PC-9 (cell line): ENCODE results near the gene DEFB110. TPM values are rescaled to one million over a fixed set of nuclear protein-coding genes. Genes with fewer than 3 reads are reported as not detected.

Experiments
- BruUV-seq: library from RNA; stranded (reverse); fragments of 400-500 nt; replicated peaks from 2 replicates; lab custom pipeline; 2021; lab: Mats Ljungman, UMichigan
- CTCF ChIA-PET: fragments of 300-600 bp; sonication (Branson Sonifier 250); formaldehyde crosslinking; loops from one replicate; lab custom pipeline; 2022; ENCODE audit warnings: antibody characterized with exemption; lab: Charles Lee
- POLR2A ChIA-PET: fragments of 300-600 bp; sonication (Branson Sonifier 250); formaldehyde crosslinking; loops from one replicate; lab custom pipeline; 2022; ENCODE audit warnings: antibody characterized with exemption; ENCODE audit not compliant: unreplicated experiment; lab: Charles Lee
- DNase-seq, 2 experiments: peaks; one replicate each; pipeline versions ENCODE4 v3.0.0 to v3.0.0-alpha.2; 2015 to 2022; ENCODE audit warnings: mixed read lengths in 1 of 2
- H2AFZ ChIP-seq: fragments of 200-600 bp; sonication (generic); 2 replicates; pipeline ENCODE4 v1.8.1; 2017; ENCODE audit warnings: antibody characterized with exemption
- H3F3A ChIP-seq: fragments of 200-600 bp; sonication (generic); 2 replicates; pipeline ENCODE4 v1.8.1; 2017; ENCODE audit warnings: antibody characterized with exemption, mild to moderate bottlenecking, low read depth; ENCODE audit not compliant: insufficient read depth
- H3K27ac ChIP-seq: fragments of 200-600 bp; sonication (generic); 2 replicates; pipeline ENCODE4 v1.6.1; 2016; ENCODE audit warnings: mixed run types
- H3K27me3 ChIP-seq: fragments of 200-600 bp; sonication (generic); 2 replicates; pipeline ENCODE4 v1.6.1; 2016; ENCODE audit warnings: low read depth, mixed run types; ENCODE audit not compliant: insufficient read depth
- H3K36me3 ChIP-seq: fragments of 200-600 bp; sonication (generic); 2 replicates; pipeline ENCODE4 v1.6.1; 2016; ENCODE audit warnings: low read depth, mixed run types
- H3K4me1 ChIP-seq: fragments of 200-600 bp; sonication (generic); replicated peaks from 2 replicates; pipeline ENCODE4 v1.6.1; 2016; ENCODE audit warnings: mixed run types; ENCODE audit not compliant: insufficient read depth
- H3K4me2 ChIP-seq: fragments of 200-600 bp; sonication (generic); 2 replicates; pipeline ENCODE4 v1.6.1; 2017; ENCODE audit warnings: mixed run types
- H3K4me3 ChIP-seq: fragments of 200-600 bp; sonication (generic); 2 replicates; pipeline ENCODE4 v1.6.1; 2016; ENCODE audit warnings: mixed run types
- H3K79me2 ChIP-seq: fragments of 200-600 bp; sonication (generic); 2 replicates; pipeline ENCODE4 v1.6.1; 2017; ENCODE audit warnings: low read depth, mixed run types
- H3K9me2 ChIP-seq: fragments of 200-600 bp; sonication (generic); 2 replicates; pipeline ENCODE4 v1.8.1; 2017; ENCODE audit warnings: mild to moderate bottlenecking; ENCODE audit not compliant: insufficient read depth
- H3K9me3 ChIP-seq: fragments of 200-600 bp; sonication (generic); 2 replicates; pipeline ENCODE4 v1.8.1; 2016; ENCODE audit warnings: low read depth; ENCODE audit not compliant: insufficient read depth
- H4K20me1 ChIP-seq: fragments of 200-600 bp; sonication (generic); 2 replicates; pipeline ENCODE4 v1.8.1; 2017; ENCODE audit not compliant: insufficient read depth
- CTCF ChIP-seq: fragments of 200-600 bp; sonication (generic); conservative IDR thresholded peaks from 2 replicates; pipeline ENCODE4 v1.6.1; 2017; ENCODE audit warnings: mixed run types, antibody characterized with exemption, mild to moderate bottlenecking, moderate library complexity
- EZH2 ChIP-seq: fragments of 200-600 bp; sonication (generic); IDR thresholded peaks from 2 replicates; pipeline ENCODE4 v1.8.0; 2017; ENCODE audit warnings: antibody characterized with exemption, low read depth
- intact Hi-C: fragments of 100-400 bp; cut with micrococcal nuclease; formaldehyde crosslinking; loops from one replicate; pipeline ENCODE4 v1.10.0; 2022; ENCODE audit not compliant: unreplicated experiment
- total RNA-seq: library from RNA; stranded (reverse); gene quantifications from 2 replicates; pipeline ENCODE4 v1.2.3, GENCODE V29; 2021

Gene DEFB110
- total RNA-seq, 1 experiment from 2014 or later = not detected

GRCh38 chr6:49978332-49979226 lies 43.2 kb downstream of the DEFB110 start:
- Histone ChIP-seq H4K20me1 (no peaks in the 10 kb centered on the region), H3F3A (no peaks in the 10 kb centered on the region), H3K9me3 (no peaks in the 10 kb centered on the region), H2AFZ (peak overlapping the region; percentile 78), H3K27ac (no peak overlapping the region), H3K27me3 (no peaks in the 10 kb centered on the region), H3K4me2 (peak overlapping the region; percentile 69), H3K9me2 (no peaks in the 10 kb centered on the region; the same call in 1 of the 2 replicates), H3K36me3 (no peaks in the 10 kb centered on the region), H3K4me1 (no peaks in the 10 kb centered on the region; the same call in 1 of the 2 replicates), H3K4me3 (peak overlapping the region; percentile 50), H3K79me2 (no peaks in the 10 kb centered on the region)
- TF ChIP-seq CTCF (no peak), EZH2 (no peak)
- POLR2A ChIA-PET = no interaction called here
- CTCF ChIA-PET = no interaction called here
- BruUV-seq = no TSS peak
- intact Hi-C loops = no loop called here
- DNase-seq = no peak

GRCh38 chr6:49969605-49970004 lies 52.2 kb downstream of the DEFB110 start, which contains the start of gene DEFB113:
Gene DEFB113 (minus strand): TSS chr6:49969625. CDS start chr6:49969625, 0 bp downstream.
- intact Hi-C loops = no loop called here
- POLR2A ChIA-PET = no interaction called here

More at GRCh38 chr6:49969605-49970004, 52.2 kb downstream of the DEFB110 start, which contains the start of gene DEFB113:
- CTCF ChIA-PET = no interaction called here
- no peak for DNase-seq
- Histone ChIP-seq H3K79me2 (no peaks in the 10 kb centered on the region), H3K9me2 (no peaks in the 10 kb centered on the region; the same call in 1 of the 2 replicates), H3K4me3 (no peak within 1 kb of the TSS), H3K27me3 (no peaks in the 10 kb centered on the region), H3K36me3 (no peaks in the 10 kb centered on the region), H3K4me2 (no peak within 1 kb of the TSS), H2AFZ (no peak within 1 kb of the TSS), H4K20me1 (no peaks in the 10 kb centered on the region), H3K9me3 (no peaks in the 10 kb centered on the region), H3F3A (no peaks in the 10 kb centered on the region), H3K27ac (no peak within 1 kb of the TSS), H3K4me1 (no peaks in the 10 kb centered on the region)
- BruUV-seq = no TSS peak
- TF ChIP-seq CTCF (no peak), EZH2 (no peak)

Other genes starting within 250 kb of the DEFB110 start
- gene PGK2, start 234.7 kb downstream of the DEFB110 start, total RNA-seq = not detected in 2 replicates
- not detected in 2 replicates for gene CRISP1, start 155.5 kb downstream of the DEFB110 start, total RNA-seq
- gene DEFB114, start 57.8 kb downstream of the DEFB110 start, total RNA-seq = not detected in 2 replicates
- not detected in 2 replicates for gene DEFB113, start 52.4 kb downstream of the DEFB110 start, total RNA-seq
- gene DEFB112, start 27.9 kb upstream of the DEFB110 start, total RNA-seq = not detected in 2 replicates